BLaER1 treated with 17β-estradiol and CSF1 and Interleukin-3, amounts not matched to agents 10 nM and 100 nM (cell line): ENCODE data around the gene IRAK4.
A peak's percentile ranks its signal among the peaks of the same experiment; 100 is the strongest.

ENCODE experiments used
- H3K27ac ChIP-seq, 11 experiments: shearing (Covaris generic); formaldehyde crosslinking; 2 replicates each; pipeline ENCODE4 v1.8.1; 2022
- H3K27me3 ChIP-seq, 11 experiments: shearing (Covaris generic); formaldehyde crosslinking; 2 replicates each; pipeline ENCODE4 v1.8.1; 2022
- H3K36me3 ChIP-seq, 11 experiments: shearing (Covaris generic); formaldehyde crosslinking; 2 replicates each; pipeline ENCODE4 v1.8.1; 2022
- H3K4me1 ChIP-seq, 10 experiments: shearing (Covaris generic); formaldehyde crosslinking; 2 replicates each; pipeline ENCODE4 v1.8.1; 2022
- H3K4me2 ChIP-seq, 11 experiments: shearing (Covaris generic); formaldehyde crosslinking; 2 replicates each; pipeline ENCODE4 v1.8.1; 2022
- H3K4me3 ChIP-seq, 10 experiments: shearing (Covaris generic); formaldehyde crosslinking; 2 replicates each; pipeline ENCODE4 v1.8.1; 2022
- H3K9ac ChIP-seq, 11 experiments: shearing (Covaris generic); formaldehyde crosslinking; 2 replicates each; pipeline ENCODE4 v1.8.1; 2022
- H3K9me3 ChIP-seq, 11 experiments: shearing (Covaris generic); formaldehyde crosslinking; replicated peaks in 1 of 11; 2 replicates each; pipeline ENCODE4 v1.8.1; 2022
- H4K20me1 ChIP-seq, 11 experiments: shearing (Covaris generic); formaldehyde crosslinking; 2 replicates each; pipeline ENCODE4 v1.8.1; 2022
- Cebpa-rat ChIP-seq, 11 experiments: shearing (Covaris generic); IDR thresholded peaks; 2 replicates each; pipeline ENCODE4 v1.8.1; 2022

The IRAK4 gene

GRCh38 chr12:43795716-43796280 lies 37.0 kb downstream of the IRAK4 start:
- Histone ChIP-seq H3K4me3 (no peak overlapping the region), H3K36me3 (peaks cover 61 to 76% (median 67%) of the 10 kb centered on the region in 11 experiments), H3K27ac (peak overlapping the region in 2 of 11 experiments; percentile 9 to 46; a peak in 2 of 22 replicates), H3K9me3 (no peaks in the 10 kb centered on the region), H3K9ac (no peak overlapping the region), H3K4me2 (peak overlapping the region in 2 of 11 experiments; percentile 9 to 34; a peak in 2 of 22 replicates), H3K27me3 (no peaks in the 10 kb centered on the region), H3K4me1 (peaks cover 0 to 15% (median 0%) of the 10 kb centered on the region in 10 experiments; a peak in 5 of 20 replicates), H4K20me1 (peaks cover 0 to 41% (median 12%) of the 10 kb centered on the region in 11 experiments; a peak in 8 of 22 replicates)
- TF ChIP-seq Cebpa-rat (IDR thresholded peaks at IDR 0.05): no peak

GRCh38 chr12:43797561-43798217 lies 38.9 kb downstream of the IRAK4 start:
- Histone ChIP-seq H3K9me3 (no peaks in the 10 kb centered on the region), H3K36me3 (peaks cover 74 to 89% (median 82%) of the 10 kb centered on the region in 11 experiments), H3K27me3 (no peaks in the 10 kb centered on the region), H3K4me1 (peaks cover 0 to 17% (median 0%) of the 10 kb centered on the region in 10 experiments; a peak in 5 of 20 replicates), H4K20me1 (peaks cover 0 to 57% (median 12%) of the 10 kb centered on the region in 11 experiments; a peak in 12 of 22 replicates), H3K9ac (no peak overlapping the region), H3K4me2 (no peak overlapping the region), H3K27ac (no peak overlapping the region), H3K4me3 (no peak overlapping the region)
- TF ChIP-seq Cebpa-rat (IDR thresholded peaks at IDR 0.05): no peak

- no peak for TF ChIP-seq Cebpa-rat (IDR thresholded peaks at IDR 0.05)
- peaks cover 13 to 46% (median 30%) of the 10 kb centered on the region in 10 experiments for H3K4me1 ChIP-seq
- H3K9me3 ChIP-seq: no peaks in the 10 kb centered on the region
- peak overlapping the region; percentile 78 to 92 (median 88) for H3K4me2 ChIP-seq
- no peaks in the 10 kb centered on the region for H3K27me3 ChIP-seq
- H3K9ac ChIP-seq: peak overlapping the region; percentile 89 to 97 (median 95)
- H3K4me3 ChIP-seq: peak overlapping the region; percentile 78 to 97 (median 87)
- peaks cover 3 to 50% (median 28%) of the 10 kb centered on the region in 11 experiments; a peak in 15 of 22 replicates for H4K20me1 ChIP-seq
- H3K27ac ChIP-seq: peak overlapping the region; percentile 90 to 99 (median 96)
- H3K36me3 ChIP-seq: peaks cover 24 to 40% (median 28%) of the 10 kb centered on the region in 11 experiments
Observed at GRCh38 chr12:43805149-43805859, 46.6 kb downstream of the IRAK4 start.

GRCh38 chr12:43805860-43806736 lies 47.3 kb downstream of the IRAK4 start, which contains the start of gene TWF1:
TSS of gene TWF1 (minus strand) at chr12:43806317. CDS start at chr12:43806245, 72 bp downstream.
- peak within 1 kb of the TSS; percentile 89 to 97 (median 95) for H3K9ac ChIP-seq
- no peaks in the 10 kb centered on the region for H3K27me3 ChIP-seq
- peak within 1 kb of the TSS; percentile 78 to 97 (median 87) for H3K4me3 ChIP-seq
- peak within 1 kb of the TSS; percentile 90 to 99 (median 96) for H3K27ac ChIP-seq
- TF ChIP-seq Cebpa-rat (IDR thresholded peaks at IDR 0.05): no peak
- peak within 1 kb of the TSS; percentile 80 to 92 (median 88) for H3K4me2 ChIP-seq
- peaks cover 3 to 43% (median 27%) of the 10 kb centered on the region in 11 experiments; a peak in 15 of 22 replicates for H4K20me1 ChIP-seq
- H3K4me1 ChIP-seq: peaks cover 13 to 46% (median 30%) of the 10 kb centered on the region in 10 experiments
- peaks cover 16 to 32% (median 20%) of the 10 kb centered on the region in 11 experiments for H3K36me3 ChIP-seq
- H3K9me3 ChIP-seq: no peaks in the 10 kb centered on the region

- Histone ChIP-seq H3K27me3 (no peaks in the 10 kb centered on the region), H3K4me2 (peak overlapping the region; percentile 50 to 87 (median 83)), H4K20me1 (peaks cover 3 to 37% (median 27%) of the 10 kb centered on the region in 11 experiments; a peak in 15 of 22 replicates), H3K4me3 (peak overlapping the region; percentile 78 to 97 (median 87)), H3K9me3 (no peaks in the 10 kb centered on the region), H3K4me1 (peaks cover 13 to 46% (median 30%) of the 10 kb centered on the region in 10 experiments), H3K9ac (peak overlapping the region; percentile 89 to 97 (median 95)), H3K36me3 (peaks cover 11 to 26% (median 14%) of the 10 kb centered on the region in 11 experiments), H3K27ac (peak overlapping the region; percentile 90 to 99 (median 96))
- no peak for TF ChIP-seq Cebpa-rat (IDR thresholded peaks at IDR 0.05)
Observed at GRCh38 chr12:43806737-43807072, 48.0 kb downstream of the IRAK4 start.

GRCh38 chr12:43807386-43807785 lies 48.6 kb downstream of the IRAK4 start:
- Histone ChIP-seq H3K4me1 (peaks cover 13 to 46% (median 30%) of the 10 kb centered on the region in 10 experiments), H3K4me2 (peak overlapping the region; percentile 50 to 87 (median 83); a peak in 21 of 22 replicates), H3K4me3 (peak overlapping the region in 8 of 10 experiments; percentile 78 to 97 (median 87); a peak in 7 of 20 replicates), H3K36me3 (peaks cover 5 to 19% (median 9%) of the 10 kb centered on the region in 11 experiments; a peak in 16 of 22 replicates), H3K27ac (peak overlapping the region in 7 of 11 experiments; percentile 90 to 99 (median 96); a peak in 13 of 22 replicates), H3K27me3 (no peaks in the 10 kb centered on the region), H3K9me3 (no peaks in the 10 kb centered on the region), H4K20me1 (peaks cover 3 to 33% (median 27%) of the 10 kb centered on the region in 11 experiments; a peak in 15 of 22 replicates), H3K9ac (peak overlapping the region in 6 of 11 experiments; percentile 93 to 97 (median 94); a peak in 12 of 22 replicates)
- TF ChIP-seq Cebpa-rat (IDR thresholded peaks at IDR 0.05): no peak

GRCh38 chr12:43812057-43812456 lies 53.3 kb downstream of the IRAK4 start:
- TF ChIP-seq Cebpa-rat (IDR thresholded peaks at IDR 0.05): no peak
- Histone ChIP-seq H3K4me1 (peaks cover 3 to 18% (median 7%) of the 10 kb centered on the region in 10 experiments; a peak in 19 of 20 replicates), H3K9ac (no peak overlapping the region), H3K27me3 (no peaks in the 10 kb centered on the region), H4K20me1 (no peaks in the 10 kb centered on the region), H3K27ac (no peak overlapping the region), H3K36me3 (no peaks in the 10 kb centered on the region), H3K4me3 (no peak overlapping the region), H3K9me3 (no peaks in the 10 kb centered on the region), H3K4me2 (no peak overlapping the region)

GRCh38 chr12:43812926-43813325 lies 54.2 kb downstream of the IRAK4 start:
- Histone ChIP-seq H3K4me2 (no peak overlapping the region), H3K9ac (no peak overlapping the region), H3K9me3 (no peaks in the 10 kb centered on the region), H4K20me1 (no peaks in the 10 kb centered on the region), H3K27ac (no peak overlapping the region), H3K27me3 (no peaks in the 10 kb centered on the region), H3K4me1 (peaks cover 0 to 10% (median 0%) of the 10 kb centered on the region in 10 experiments; a peak in 7 of 20 replicates), H3K36me3 (no peaks in the 10 kb centered on the region), H3K4me3 (no peak overlapping the region)
- no peak for TF ChIP-seq Cebpa-rat (IDR thresholded peaks at IDR 0.05)
